GM19035 (cell line): Measurements from ENCODE around the gene ZBTB14.

Experiments used
- ATAC-seq: cut with Tn5 transposase; IDR thresholded peaks from one replicate; pipeline ENCODE4 v1.9.1; 2021; ENCODE audit not compliant: unreplicated experiment

The ZBTB14 gene

DNA sequence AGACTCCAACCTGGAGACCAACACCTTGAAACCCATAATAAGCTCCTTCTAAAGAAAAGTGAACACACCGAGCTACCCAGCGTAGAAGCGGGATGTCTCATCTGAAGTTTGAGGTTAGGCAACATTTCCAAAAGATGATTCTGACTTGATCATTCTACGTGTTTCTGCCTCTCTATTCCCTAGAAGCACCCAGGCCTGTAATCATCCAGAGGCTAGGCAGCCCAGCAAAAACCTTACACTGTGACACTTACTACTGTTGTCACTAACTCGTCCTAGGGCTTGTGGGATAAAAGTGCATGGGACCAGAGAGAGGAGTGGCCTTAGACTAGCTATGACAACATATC is 1.4 kb downstream of the ZBTB14 start:
- ATAC-seq = no peak

DNA sequence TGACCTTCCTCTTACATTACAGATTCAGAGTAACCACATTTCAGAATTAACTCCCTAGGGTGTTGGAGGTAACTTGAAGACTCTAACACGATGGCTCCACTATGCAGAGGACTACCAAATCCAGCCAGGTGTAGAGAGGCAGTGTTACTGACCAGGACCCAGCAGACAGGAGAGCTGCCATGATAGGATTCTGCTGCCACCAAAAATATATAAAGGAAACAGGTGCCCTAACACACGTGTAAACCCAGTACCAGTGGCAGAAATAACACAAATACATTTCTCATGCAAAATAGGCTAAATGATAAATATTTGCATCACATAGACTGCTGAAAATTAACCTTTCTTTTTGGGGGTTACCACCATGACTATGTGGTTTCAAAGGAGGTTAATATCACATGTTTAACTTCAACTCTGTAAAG is 7.0 kb downstream of the ZBTB14 start:
- ATAC-seq = peak; percentile 54

DNA sequence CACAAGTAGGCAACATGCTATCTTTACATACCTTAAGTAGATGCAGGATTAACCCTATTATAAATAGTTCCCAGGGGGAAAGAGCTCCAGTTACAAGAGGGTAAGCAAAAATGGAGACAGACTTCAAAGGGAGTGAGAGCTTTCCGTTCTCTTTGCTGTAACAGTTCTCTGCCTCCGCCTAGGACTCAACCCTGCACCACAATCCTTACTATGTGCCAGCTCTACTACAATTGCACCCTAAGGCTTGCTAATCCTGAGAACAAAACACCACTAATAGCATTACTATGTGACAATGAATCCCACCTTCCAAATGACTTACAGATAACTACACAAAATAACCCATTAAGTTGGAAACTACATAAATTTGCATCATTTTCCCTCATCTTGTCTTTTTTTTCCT is 7.7 kb downstream of the ZBTB14 start:
- ATAC-seq = no peak

DNA sequence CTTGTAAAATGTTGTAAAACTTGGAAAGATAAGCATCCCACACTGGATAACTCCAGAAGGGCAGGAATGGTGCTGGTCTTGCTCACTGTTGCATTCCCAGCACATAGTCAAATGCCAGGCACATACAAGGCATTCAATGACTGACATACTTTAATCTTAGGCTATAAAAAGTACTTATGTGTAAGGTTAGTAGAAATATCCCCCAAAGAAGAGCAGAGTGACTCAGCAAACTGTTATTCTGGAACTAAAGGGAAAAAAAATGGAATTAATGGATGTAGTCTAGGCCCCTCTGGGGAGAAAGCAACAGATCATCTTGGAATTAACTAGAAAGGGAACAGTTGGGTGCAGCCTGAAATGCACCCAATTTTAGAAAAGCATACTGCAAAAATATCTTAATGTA is 9.0 kb downstream of the ZBTB14 start:
- ATAC-seq = no peak

DNA sequence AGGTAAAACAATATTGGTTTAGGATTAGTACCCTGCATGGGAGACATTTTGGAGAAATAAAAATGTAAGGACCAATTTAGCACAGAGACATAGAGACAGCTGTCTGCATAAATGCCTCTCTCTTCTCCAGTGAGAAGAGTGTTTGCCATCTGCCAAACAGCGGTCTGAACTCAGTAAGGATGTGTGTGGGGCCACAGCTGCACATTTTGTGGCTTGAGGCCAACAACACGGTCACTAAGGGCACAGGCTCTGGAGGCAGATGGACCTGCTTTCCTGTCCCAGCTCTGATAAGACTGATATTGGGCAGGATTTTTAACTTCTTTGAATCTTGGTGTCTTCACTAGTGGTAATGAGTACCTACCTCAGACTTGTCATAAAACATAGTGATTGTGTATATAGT is 10.2 kb downstream of the ZBTB14 start:
- ATAC-seq = no peak

DNA sequence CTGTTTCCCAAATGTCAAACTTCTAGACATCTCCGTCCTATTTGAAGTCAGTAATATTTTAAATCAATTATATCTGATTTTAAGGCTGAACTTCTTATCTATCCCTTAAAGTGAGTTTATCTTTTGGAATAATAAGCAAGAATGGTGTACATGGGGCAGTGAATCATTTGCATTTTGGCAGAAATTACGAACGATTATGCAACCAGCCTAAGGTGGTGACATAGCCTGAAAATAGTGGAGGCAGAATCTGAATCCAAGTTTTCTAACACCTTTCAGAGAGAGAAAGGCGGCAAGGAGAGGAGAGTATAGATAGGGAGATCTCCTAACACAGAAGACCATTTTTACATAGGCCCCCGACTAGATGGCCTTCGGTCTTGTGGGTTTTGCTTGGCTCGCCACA is 10.7 kb downstream of the ZBTB14 start:
- ATAC-seq = no peak

DNA sequence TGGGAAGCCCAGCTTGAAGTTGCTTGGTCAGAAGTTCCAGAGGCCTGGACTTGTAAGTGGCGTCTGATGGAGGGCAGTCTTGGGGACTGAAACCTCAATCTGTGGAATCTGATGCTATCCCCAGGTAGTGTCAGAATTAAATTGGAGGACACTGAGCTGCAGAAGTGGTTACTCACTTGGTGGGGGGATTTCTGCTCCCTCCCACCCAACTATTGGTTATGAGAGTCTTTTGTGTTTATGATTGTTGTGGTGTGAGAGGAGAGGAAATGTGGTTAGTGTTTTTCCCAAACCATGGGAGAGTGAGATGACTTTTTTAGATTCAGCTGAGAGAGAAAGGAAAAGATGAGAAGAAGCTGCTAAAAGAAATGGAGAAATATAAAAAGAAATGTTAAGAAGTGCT is 12.8 kb downstream of the ZBTB14 start:
- no peak for ATAC-seq

DNA sequence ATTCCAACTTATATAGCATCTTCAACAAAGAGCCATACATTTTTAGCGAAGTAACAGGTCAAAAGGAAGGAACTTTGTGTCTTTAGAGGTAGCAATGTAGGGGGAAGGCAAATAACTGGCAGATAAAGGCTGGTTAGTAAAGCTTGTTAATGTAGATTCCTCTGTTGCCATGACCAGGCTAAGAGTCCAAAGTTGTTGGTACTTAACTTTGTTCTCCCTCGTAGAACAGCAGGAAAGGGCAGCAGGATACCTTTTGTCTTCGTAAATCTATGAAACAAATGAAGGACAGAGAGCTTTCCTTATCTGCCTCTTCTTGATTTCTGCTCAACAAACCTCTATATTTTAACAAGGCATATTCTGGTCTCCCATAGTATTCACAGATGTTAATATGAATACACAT is 18.6 kb downstream of the ZBTB14 start:
- ATAC-seq = no peak

DNA sequence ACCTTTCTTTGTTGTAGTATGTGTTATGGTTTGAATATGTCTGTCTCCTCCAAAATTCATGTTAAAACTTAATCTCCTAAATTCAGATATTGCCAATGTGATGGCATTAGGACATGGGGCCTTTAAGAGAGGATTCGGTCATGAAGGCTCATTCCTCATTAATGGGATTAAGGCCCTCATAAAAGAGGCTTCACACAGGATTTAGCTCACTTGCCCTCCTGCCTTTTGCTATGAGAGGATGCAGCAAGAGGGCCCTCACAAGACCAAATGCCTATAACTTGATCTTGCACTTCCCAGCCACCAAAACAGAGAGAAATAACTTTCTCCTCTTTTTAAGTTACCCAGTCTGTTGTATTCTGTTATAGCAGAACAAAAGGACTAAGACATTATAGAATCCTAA is 19.7 kb downstream of the ZBTB14 start:
- no peak for ATAC-seq

DNA sequence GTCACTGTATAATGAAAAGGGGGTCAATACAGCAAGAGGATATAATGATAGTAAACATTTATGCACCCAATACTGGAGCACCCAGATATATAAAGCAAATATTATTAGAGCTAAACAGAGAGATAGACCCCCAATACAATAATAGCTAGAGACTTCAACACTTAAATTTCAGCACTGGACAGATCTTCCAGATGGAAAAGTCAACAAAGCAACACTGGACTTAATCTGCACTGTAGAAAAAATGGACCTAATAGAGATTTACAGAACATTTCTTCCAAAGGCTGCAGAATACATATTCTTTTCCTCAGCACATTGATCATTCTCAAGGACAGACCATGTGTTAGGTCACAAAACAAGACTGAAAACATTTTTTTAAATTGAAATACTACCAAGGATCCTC is 26.7 kb downstream of the ZBTB14 start:
- ATAC-seq = no peak

DNA sequence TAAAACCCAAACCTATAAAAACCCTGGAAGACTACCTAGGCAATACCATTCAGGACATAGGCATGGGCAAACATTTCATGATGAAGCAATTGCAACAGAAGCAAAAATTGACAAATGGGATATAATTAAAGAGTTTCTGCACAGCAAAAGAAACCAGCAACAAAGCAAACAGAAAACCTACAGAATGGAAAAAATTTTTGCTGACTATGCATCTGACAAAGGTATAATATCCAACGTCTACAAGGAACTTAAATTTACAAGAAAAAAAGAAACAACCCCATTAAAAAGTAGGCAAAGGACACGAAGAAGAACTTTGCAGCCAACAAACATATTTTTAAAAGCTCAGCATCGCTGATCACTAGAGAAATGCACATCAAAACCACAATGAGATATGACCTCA is 28.8 kb downstream of the ZBTB14 start:
- no peak for ATAC-seq

DNA sequence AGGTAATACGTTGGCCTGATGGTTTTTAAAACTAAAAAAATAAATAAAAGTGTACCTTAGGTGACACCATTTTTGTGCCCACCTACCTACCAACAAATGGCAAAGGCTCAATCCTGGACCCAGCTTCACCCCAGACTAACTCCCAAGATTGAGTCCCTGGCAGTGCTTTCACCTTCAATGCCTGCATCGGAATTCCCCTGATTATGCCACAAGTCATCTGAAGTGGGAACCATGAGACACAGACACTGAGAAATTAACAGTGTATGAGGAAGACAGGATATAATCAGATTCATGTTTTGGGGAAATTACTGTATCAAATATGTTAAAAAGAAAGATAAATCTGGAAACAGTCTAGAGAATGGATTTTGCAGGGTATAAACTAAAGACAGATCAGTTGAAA is 41.6 kb downstream of the ZBTB14 start:
- no peak for ATAC-seq

DNA sequence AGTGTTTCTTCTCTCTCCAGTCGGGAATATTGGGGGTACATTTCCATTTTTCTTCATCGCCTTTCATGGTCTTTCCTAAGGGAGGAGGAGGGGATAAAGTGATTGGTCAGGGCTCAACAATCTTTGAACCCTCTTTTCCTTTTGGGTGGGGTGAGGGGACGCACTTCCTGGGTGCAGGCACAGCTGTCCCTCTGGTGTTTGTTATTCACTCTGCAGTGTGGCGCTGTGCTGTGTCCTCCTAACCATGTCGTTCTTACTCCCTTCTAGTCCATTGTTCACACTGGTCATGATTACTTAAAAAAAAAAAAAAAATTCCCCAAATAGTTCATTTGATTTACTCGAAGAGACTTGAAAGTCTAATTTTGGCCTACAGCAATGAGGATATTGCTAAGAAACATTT is 44.4 kb downstream of the ZBTB14 start:
- no peak for ATAC-seq

DNA sequence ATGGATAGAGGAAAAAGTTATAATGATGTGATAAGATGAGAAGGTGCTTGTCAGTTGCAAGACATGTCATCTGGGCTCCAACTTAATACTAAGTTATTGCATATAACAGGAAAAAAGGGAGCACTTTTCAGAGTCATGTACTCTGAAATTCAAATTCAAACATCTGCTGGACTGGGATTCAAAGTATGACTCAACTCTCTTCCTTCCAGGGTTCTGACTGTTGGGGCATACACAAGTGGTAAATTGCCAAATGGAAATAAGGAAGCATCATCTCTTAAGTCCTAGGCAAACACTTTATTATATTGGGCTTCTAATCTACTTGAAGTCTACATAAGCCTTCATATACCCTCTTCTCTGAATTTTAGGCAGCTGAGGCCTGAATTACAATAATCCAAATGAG is 44.9 kb downstream of the ZBTB14 start:
- no peak for ATAC-seq

DNA sequence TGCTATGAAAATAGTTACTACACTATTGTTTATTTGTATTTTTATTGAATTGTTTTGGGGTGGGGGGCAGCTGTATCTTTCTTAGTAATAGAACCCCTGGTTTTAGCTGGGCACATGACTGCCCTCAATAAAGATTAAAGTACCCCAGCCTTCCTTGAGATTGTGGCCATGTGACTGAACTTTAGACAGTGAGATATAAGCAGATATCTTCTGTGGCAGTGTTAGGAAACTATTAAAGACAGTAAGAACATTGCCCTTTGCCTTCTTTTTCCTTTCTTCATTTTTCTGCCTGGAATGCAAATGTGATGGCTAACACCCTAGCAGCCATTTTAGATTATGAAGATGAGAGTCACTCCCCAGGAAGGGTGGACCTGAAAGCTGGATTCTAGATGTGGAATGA is 50.6 kb downstream of the ZBTB14 start:
- ATAC-seq = no peak

DNA sequence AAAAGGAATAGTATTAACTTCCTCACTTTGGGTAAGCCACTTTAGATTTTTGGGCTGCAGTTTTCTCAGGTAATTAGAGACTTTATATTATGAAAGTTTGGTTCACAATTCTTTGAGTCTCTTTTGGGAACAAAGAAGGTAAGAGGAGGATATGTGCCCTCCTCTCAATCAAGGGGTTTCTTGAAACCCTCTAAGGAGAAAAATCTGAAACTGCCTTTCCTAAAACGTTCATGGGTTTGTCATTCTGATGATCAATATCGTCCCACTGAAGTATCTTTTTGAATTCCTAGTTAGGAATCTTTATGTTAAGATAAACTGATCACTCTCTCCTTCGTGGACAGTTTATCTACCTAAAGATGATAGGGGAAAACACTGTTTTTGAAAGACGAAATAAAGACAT is 56.1 kb downstream of the ZBTB14 start:
- ATAC-seq = no peak
